Neuronal stem cell (in vitro differentiated cells): ENCODE results near the gene HDAC9.

ENCODE experiments used
- DNase-seq: peaks from one replicate; pipeline ENCODE4 v3.0.0-alpha.2; 2013; ENCODE audit warnings: low spot score
- H2AFZ ChIP-seq: one replicate; pipeline ENCODE4 v1.6.1; 2013; ENCODE audit warnings: mild to moderate bottlenecking, low read length, inconsistent platforms
- H2AK5ac ChIP-seq: 2 replicates; pipeline ENCODE4 v1.6.1; 2013; ENCODE audit warnings: low read depth, mild to moderate bottlenecking, inconsistent platforms, low read length, moderate library complexity, mixed read lengths
- H2BK120ac ChIP-seq: 2 replicates; pipeline ENCODE4 v1.6.1; 2013; ENCODE audit warnings: low read depth, mild to moderate bottlenecking, inconsistent platforms, low read length, moderate library complexity, mixed read lengths
- H2BK12ac ChIP-seq: one replicate; pipeline ENCODE4 v1.6.1; 2013; ENCODE audit warnings: low read length, inconsistent platforms
- H2BK15ac ChIP-seq: 2 replicates; pipeline ENCODE4 v1.6.1; 2013; ENCODE audit warnings: mild to moderate bottlenecking, low read length, inconsistent platforms, mixed read lengths
- H2BK5ac ChIP-seq: one replicate; pipeline ENCODE4 v1.6.1; 2013; ENCODE audit warnings: inconsistent platforms, mild to moderate bottlenecking, low read length, moderate library complexity
- H3K14ac ChIP-seq: one replicate; pipeline ENCODE4 v1.6.1; 2013; ENCODE audit warnings: low read length, inconsistent platforms
- H3K18ac ChIP-seq: 2 replicates; pipeline ENCODE4 v1.6.1; 2013; ENCODE audit warnings: low read length, inconsistent platforms
- H3K23ac ChIP-seq: 2 replicates; pipeline ENCODE4 v1.6.1; 2013; ENCODE audit warnings: low read depth, mild to moderate bottlenecking, mixed read lengths, low read length, inconsistent platforms; ENCODE audit not compliant: poor library complexity
- H3K27ac ChIP-seq: replicated peaks from 3 replicates; pipeline ENCODE4 v1.5.1; 2013; ENCODE audit warnings: low read length, inconsistent platforms
- H3K27me3 ChIP-seq, 3 experiments: 2 replicates each; pipeline ENCODE4 v1.6.1; 2013; ENCODE audit warnings: low read length in 3 of 3, mild to moderate bottlenecking in 2 of 3, inconsistent platforms in 1 of 3, low read depth in 1 of 3, mixed read lengths in 1 of 3, moderate library complexity in 1 of 3; ENCODE audit not compliant: control insufficient read depth in 3 of 3, insufficient read depth in 3 of 3
- H3K36me3 ChIP-seq, 2 donors: replicated peaks in 1 of 2; 2 replicates each; pipeline ENCODE4 v1.6.1; 2013; ENCODE audit warnings: low read length in 2 of 2; ENCODE audit not compliant: control insufficient read depth in 2 of 2, insufficient read depth in 2 of 2
- H3K4ac ChIP-seq: 2 replicates; pipeline ENCODE4 v1.6.1; 2013; ENCODE audit warnings: inconsistent platforms, mild to moderate bottlenecking, low read length, moderate library complexity
- H3K4me1 ChIP-seq, 2 donors: 1 replicate in 1 of 2; 2 replicates in 1 of 2; pipeline ENCODE4 v1.6.1; 2013; ENCODE audit warnings: low read length in 2 of 2, low read depth in 1 of 2; ENCODE audit not compliant: control insufficient read depth in 2 of 2, insufficient read depth in 1 of 2
- H3K4me2 ChIP-seq: one replicate; pipeline ENCODE4 v1.6.1; 2013; ENCODE audit warnings: mild to moderate bottlenecking, low read length, inconsistent platforms; ENCODE audit not compliant: insufficient read depth, poor library complexity, severe bottlenecking
- H3K4me3 ChIP-seq, 2 donors: 2 replicates each; pipeline ENCODE4 v1.5.1; 2013; ENCODE audit warnings: low read length in 2 of 2, mild to moderate bottlenecking in 2 of 2, inconsistent platforms in 1 of 2, moderate library complexity in 1 of 2
- H3K79me1 ChIP-seq: one replicate; pipeline ENCODE4 v1.6.1; 2013; ENCODE audit warnings: low read depth, mild to moderate bottlenecking, inconsistent platforms, low read length, moderate library complexity
- H3K9ac ChIP-seq: one replicate; pipeline ENCODE4 v1.6.1; 2013; ENCODE audit warnings: mild to moderate bottlenecking, low read depth, low read length, inconsistent platforms; ENCODE audit not compliant: poor library complexity
- H3K9me3 ChIP-seq, 2 donors: replicated peaks in 1 of 2; 2 replicates each; pipeline versions ENCODE3 to v1.6.1; 2013; ENCODE audit warnings: low read length in 2 of 2, mild to moderate bottlenecking in 2 of 2, inconsistent platforms in 1 of 2, low read depth in 1 of 2, mixed read lengths in 1 of 2, moderate library complexity in 1 of 2; ENCODE audit not compliant: control insufficient read depth in 2 of 2, insufficient read depth in 1 of 2
- H4K8ac ChIP-seq: one replicate; pipeline ENCODE4 v1.6.1; 2013; ENCODE audit warnings: low read depth, mild to moderate bottlenecking, inconsistent platforms, low read length, moderate library complexity
- H4K91ac ChIP-seq: one replicate; pipeline ENCODE4 v1.6.1; 2013; ENCODE audit warnings: low read length, low read depth, mild to moderate bottlenecking, inconsistent platforms; ENCODE audit not compliant: poor library complexity
- WGBS, 2 donors: extraction: QIAGEN DNeasy Blood & Tissue Kit; methylation state at CpG; one replicate each; pipeline ENCODE4 v1.1.7; 2013; ENCODE audit warnings: missing lambda C conversion rate in 2 of 2, mixed read lengths in 1 of 2; ENCODE audit not compliant: insufficient read length in 2 of 2, insufficient replicate concordance in 1 of 2; ENCODE audit errors: extremely low coverage in 2 of 2; 5-methylcytosine and 5-hydroxymethylcytosine counted together

The HDAC9 gene

GRCh38 chr7:18760046-18760445 lies 264.5 kb downstream of the HDAC9 start:
- Histone ChIP-seq H3K18ac (no peak overlapping the region), H3K23ac (no peak overlapping the region), H3K27me3 (no peaks in the 10 kb centered on the region), H2BK12ac (no peak overlapping the region), H2AK5ac (no peak overlapping the region), H3K9me3 (no peaks in the 10 kb centered on the region), H2BK120ac (no peak overlapping the region), H3K4me1 (peaks cover 0 to 2% of the 10 kb centered on the region in 2 donors), H4K8ac (no peak overlapping the region), H3K36me3 (no peaks in the 10 kb centered on the region), H3K9ac (no peak overlapping the region), H3K4me2 (no peak overlapping the region), H2BK5ac (no peak overlapping the region), H3K79me1 (no peaks in the 10 kb centered on the region), H4K91ac (no peak overlapping the region), H2AFZ (no peak overlapping the region), H2BK15ac (no peak overlapping the region), H3K27ac (no peak overlapping the region), H3K4me3 (no peak overlapping the region), H3K4ac (no peak overlapping the region), H3K14ac (no peak overlapping the region)
- no CpG with 5 or more reads among the region's 5 CpGs for WGBS, 2 donors
- no peak for DNase-seq

GRCh38 chr7:18760631-18761445 lies 265.3 kb downstream of the HDAC9 start:
- no peaks in the 10 kb centered on the region for H3K9me3 ChIP-seq
- no peak overlapping the region for H2BK15ac ChIP-seq
- no peak overlapping the region for H2BK12ac ChIP-seq
- no peak overlapping the region for H4K8ac ChIP-seq
- whole genome bisulfite sequencing, 2 donors = no CpG with 5 or more reads among the region's 7 CpGs
- H3K4me2 ChIP-seq = no peak overlapping the region
- no peak overlapping the region for H2BK5ac ChIP-seq
- H3K36me3 ChIP-seq = no peaks in the 10 kb centered on the region
- H2BK120ac ChIP-seq = no peak overlapping the region
- H3K14ac ChIP-seq = no peak overlapping the region
- H3K9ac ChIP-seq = no peak overlapping the region
- no peak overlapping the region for H4K91ac ChIP-seq
- no peak overlapping the region for H3K23ac ChIP-seq
- H2AFZ ChIP-seq = no peak overlapping the region
- H3K79me1 ChIP-seq = no peaks in the 10 kb centered on the region
- peaks cover 0 to 2% of the 10 kb centered on the region in 2 donors for H3K4me1 ChIP-seq
- no peak overlapping the region for H3K4ac ChIP-seq
- no peak overlapping the region for H3K4me3 ChIP-seq
- H3K18ac ChIP-seq = no peak overlapping the region
- no peak overlapping the region for H2AK5ac ChIP-seq
- no peak overlapping the region for H3K27ac ChIP-seq
- DNase-seq = no peak
- H3K27me3 ChIP-seq = no peaks in the 10 kb centered on the region

- Histone ChIP-seq H4K91ac (no peak overlapping the region), H3K4ac (no peak overlapping the region), H2BK120ac (no peak overlapping the region), H3K18ac (no peak overlapping the region), H3K4me1 (peaks cover 0 to 2% of the 10 kb centered on the region in 2 donors), H3K9me3 (no peaks in the 10 kb centered on the region), H2AK5ac (no peak overlapping the region), H4K8ac (no peak overlapping the region), H3K27ac (no peak overlapping the region), H3K4me3 (no peak overlapping the region), H3K27me3 (no peaks in the 10 kb centered on the region), H3K23ac (no peak overlapping the region), H2BK5ac (no peak overlapping the region), H3K4me2 (no peak overlapping the region), H3K9ac (no peak overlapping the region), H3K36me3 (no peaks in the 10 kb centered on the region), H2BK15ac (no peak overlapping the region), H2BK12ac (no peak overlapping the region), H3K79me1 (no peaks in the 10 kb centered on the region), H3K14ac (no peak overlapping the region), H2AFZ (peak overlapping the region; percentile 9)
- no peak for DNase-seq
- WGBS, 2 donors = no CpG with 5 or more reads among the region's 3 CpGs
Observed at GRCh38 chr7:18762189-18762588, 266.6 kb downstream of the HDAC9 start.

- Histone ChIP-seq H4K8ac (no peak overlapping the region), H3K27me3 (no peaks in the 10 kb centered on the region), H3K4me3 (no peak overlapping the region), H3K9me3 (no peaks in the 10 kb centered on the region), H3K79me1 (no peaks in the 10 kb centered on the region), H3K9ac (no peak overlapping the region), H2BK120ac (no peak overlapping the region), H3K4me1 (peaks cover 0 to 2% of the 10 kb centered on the region in 2 donors), H3K4me2 (no peak overlapping the region), H2AK5ac (no peak overlapping the region), H2BK5ac (no peak overlapping the region), H3K18ac (no peak overlapping the region), H2BK12ac (no peak overlapping the region), H3K36me3 (no peaks in the 10 kb centered on the region), H3K4ac (no peak overlapping the region), H3K27ac (no peak overlapping the region), H4K91ac (no peak overlapping the region), H3K23ac (no peak overlapping the region), H2BK15ac (no peak overlapping the region), H2AFZ (no peak overlapping the region), H3K14ac (no peak overlapping the region)
- DNase-seq = no peak
- no CpG with 5 or more reads among the region's 2 CpGs for WGBS, 2 donors
Observed at GRCh38 chr7:18768256-18768655, 272.7 kb downstream of the HDAC9 start.
